KG1 (cell line): Measurements from ENCODE around the gene EPB41.
"Not testable (repeated sequence)": the region's sequence is repeated elsewhere in the genome, so short reads cannot be mapped to it uniquely, and the experiment has no call there.

ENCODE experiments used
- DNase-seq: peaks from one replicate; lab custom pipeline; 2025; lab: John Stamatoyannopoulos, UW

The EPB41 gene

GRCh38 chr1:29108041-29108440 is 193.7 kb downstream of the EPB41 start:
- DNase-seq = not testable (repeated sequence)

GRCh38 chr1:29112705-29113412 is 198.5 kb downstream of the EPB41 start:
- DNase-seq = no peak

GRCh38 chr1:29113413-29114117 is 199.2 kb downstream of the EPB41 start:
- DNase-seq = no peak

- DNase-seq = no peak
Measured at GRCh38 chr1:29114654-29115053, 200.3 kb downstream of the EPB41 start.

- DNase-seq = no peak
Measured at GRCh38 chr1:29117381-29117780, 203.0 kb downstream of the EPB41 start.

- no peak for DNase-seq
Measured at GRCh38 chr1:29119121-29119929, 205.0 kb downstream of the EPB41 start.

GRCh38 chr1:29120367-29120766 is 206.0 kb downstream of the EPB41 start:
- no peak for DNase-seq

GRCh38 chr1:29120947-29121485 is 206.6 kb downstream of the EPB41 start:
- DNase-seq = peak; percentile 24

- no peak for DNase-seq
Measured at GRCh38 chr1:29121516-29121935, 207.2 kb downstream of the EPB41 start.

GRCh38 chr1:29121936-29122681 is 207.7 kb downstream of the EPB41 start:
- DNase-seq = no peak

- DNase-seq = no peak
Measured at GRCh38 chr1:29122682-29123052, 208.3 kb downstream of the EPB41 start.

- no peak for DNase-seq
Measured at GRCh38 chr1:29123053-29123886, 208.9 kb downstream of the EPB41 start.

- DNase-seq = no peak
Measured at GRCh38 chr1:29123887-29124365, 209.6 kb downstream of the EPB41 start, which contains the start of gene TMEM200B. Gene TMEM200B, minus strand, starts transcription at chr1:29123903. Its CDS starts 2,075 bp downstream, at chr1:29121828.

GRCh38 chr1:29124366-29125236 is 210.2 kb downstream of the EPB41 start:
- DNase-seq = no peak

- DNase-seq = no peak
Measured at GRCh38 chr1:29125237-29125641, 210.9 kb downstream of the EPB41 start.

GRCh38 chr1:29125788-29126187 is 211.4 kb downstream of the EPB41 start:
- DNase-seq = no peak

- no peak for DNase-seq
Measured at GRCh38 chr1:29126198-29126597, 211.8 kb downstream of the EPB41 start.

GRCh38 chr1:29128739-29129138 is 214.4 kb downstream of the EPB41 start:
- DNase-seq = no peak

GRCh38 chr1:29129916-29130315 is 215.5 kb downstream of the EPB41 start:
- DNase-seq = no peak

GRCh38 chr1:29131056-29131455 is 216.7 kb downstream of the EPB41 start:
- not testable (repeated sequence) for DNase-seq
